ENCODE results near the gene CRYBG3.

Gene CRYBG3

GRCh38 chr3:97971679-97972567, 150.1 kb downstream of the CRYBG3 start, which contains the start of gene RIOX2:
Gene RIOX2, minus strand, starts transcription at chr3:97972431. Its CDS starts 4,838 bp downstream, at chr3:97967593.
- peak; percentile 25 to 28 for DNase-seq (ENCODE audit: low read depth in 2 of 2)

GRCh38 chr3:97972976-97973375, 151.2 kb downstream of the CRYBG3 start:
- no peak for DNase-seq (ENCODE audit: low read depth in 2 of 2)

DNA sequence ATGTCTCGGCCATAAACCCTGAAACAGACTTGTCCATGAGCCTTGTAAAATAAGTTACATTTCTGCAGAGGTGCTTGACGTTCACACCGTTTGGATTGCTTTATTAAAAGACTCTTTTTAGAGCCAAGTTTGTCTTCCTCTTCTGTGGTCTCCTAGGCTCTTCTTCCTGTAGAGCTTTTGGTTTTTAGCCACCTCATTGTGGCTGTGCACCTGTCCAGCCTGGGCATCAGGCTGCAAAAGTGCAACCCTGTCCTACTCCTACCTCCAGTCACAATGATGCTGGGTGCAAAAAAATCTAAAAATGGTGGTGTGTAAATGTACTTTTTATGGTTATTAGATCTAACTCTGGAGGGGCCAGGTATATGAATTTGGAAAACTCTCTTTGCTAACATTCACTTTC, 153.2 kb downstream of the CRYBG3 start:
- no peak for DNase-seq (ENCODE audit: low read depth in 2 of 2)

GRCh38 chr3:97975466-97975865, 153.7 kb downstream of the CRYBG3 start:
- DNase-seq (ENCODE audit: low read depth in 2 of 2): no peak

DNA sequence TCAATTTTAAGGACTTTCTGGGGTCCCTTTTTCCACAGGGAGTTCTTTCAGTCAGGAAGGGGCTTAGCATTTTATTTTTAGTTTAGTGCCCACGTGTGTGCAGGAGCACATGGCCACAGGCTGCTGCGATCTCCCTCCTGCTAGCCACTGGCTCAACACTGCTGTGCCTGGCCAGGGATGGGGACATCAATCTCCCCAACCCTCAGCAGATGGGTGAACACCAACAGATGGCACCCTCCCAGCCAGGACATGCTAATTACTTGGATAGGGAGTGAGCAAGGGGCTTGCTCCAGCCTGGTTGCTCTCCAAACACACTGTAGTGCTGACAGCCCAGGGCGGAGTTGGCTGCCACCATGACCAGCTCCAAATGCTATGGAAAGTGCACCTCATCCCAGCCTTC, 157.8 kb downstream of the CRYBG3 start:
- no peak for DNase-seq (ENCODE audit: low read depth in 2 of 2)

GRCh38 chr3:97981886-97982285, 160.1 kb downstream of the CRYBG3 start:
- DNase-seq (ENCODE audit: low read depth in 2 of 2): no peak

DNA sequence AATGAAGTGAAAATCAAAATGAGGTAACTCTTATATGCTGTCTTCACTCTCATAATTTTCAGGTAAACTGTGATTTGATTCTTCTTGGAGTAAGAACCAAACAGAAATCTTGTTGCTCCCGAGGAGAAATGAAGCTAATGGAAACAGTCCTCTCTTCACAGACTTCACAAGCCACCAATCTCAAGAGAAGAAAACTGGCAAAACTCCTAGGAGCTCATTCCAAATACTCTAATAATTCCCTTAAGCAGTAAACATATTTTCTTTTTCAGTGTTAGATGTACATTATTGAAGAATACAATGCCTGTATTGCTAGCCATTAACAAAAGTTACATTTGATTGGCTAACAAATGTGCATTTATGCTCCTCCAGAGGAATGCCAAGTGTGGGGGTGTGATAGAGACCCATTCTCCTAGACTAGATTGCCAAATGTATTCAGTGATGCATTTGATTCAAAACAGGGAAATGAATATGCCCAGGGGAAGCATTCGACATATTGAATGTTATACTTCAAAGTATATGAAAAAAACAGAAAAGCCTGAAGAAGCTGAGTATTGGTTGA, 162.2 kb downstream of the CRYBG3 start:
- no peak for DNase-seq (ENCODE audit: low read depth in 2 of 2)

- DNase-seq (ENCODE audit: low read depth in 2 of 2): no peak
Observed at GRCh38 chr3:97987306-97987705, 165.5 kb downstream of the CRYBG3 start.

- no peak for DNase-seq (ENCODE audit: low read depth in 2 of 2)
Observed at GRCh38 chr3:97988784-97989568, 167.2 kb downstream of the CRYBG3 start.

- no peak for DNase-seq (ENCODE audit: low read depth in 2 of 2)
Observed at GRCh38 chr3:97990624-97991292, 168.9 kb downstream of the CRYBG3 start.

DNA sequence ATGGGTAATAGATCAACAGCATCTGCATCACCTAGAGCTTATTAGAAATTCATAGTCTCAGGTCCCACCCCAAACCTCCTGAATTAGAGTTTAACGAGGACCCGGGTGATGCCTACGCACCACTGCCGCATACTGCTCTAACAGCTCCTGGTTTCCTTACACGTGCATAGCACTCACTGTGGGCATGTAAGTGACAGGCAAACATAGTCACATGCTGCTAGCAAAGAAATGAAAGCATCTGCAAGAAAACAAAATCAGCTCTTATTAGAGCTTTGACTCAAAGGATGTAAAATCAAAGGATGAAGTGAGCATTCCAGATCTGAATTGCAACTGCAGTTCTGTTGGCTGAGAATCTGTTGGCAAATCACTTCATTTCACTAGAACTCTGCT, 169.5 kb downstream of the CRYBG3 start:
- no peak for DNase-seq (ENCODE audit: low read depth in 2 of 2)

- no peak for DNase-seq (ENCODE audit: low read depth in 2 of 2)
Observed at GRCh38 chr3:97992547-97993173, 170.8 kb downstream of the CRYBG3 start.

- no peak for DNase-seq (ENCODE audit: low read depth in 2 of 2)
Observed at GRCh38 chr3:97993526-97993925, 171.7 kb downstream of the CRYBG3 start.

- DNase-seq (ENCODE audit: low read depth in 2 of 2): no peak
Observed at GRCh38 chr3:97994328-97994945, 172.6 kb downstream of the CRYBG3 start.

Data from fibroblast of skin of left quadriceps (primary cell).